NB4 (cell line): Measurements from ENCODE around the gene GABRG3.

Experiments
- CTCF ChIP-seq: IDR thresholded peaks from one replicate; pipeline ENCODE4 v1.5.1; 2012; ENCODE audit warnings: low read depth, low read length
- MYC ChIP-seq: IDR thresholded peaks from 2 replicates; pipeline ENCODE4 v1.6.1; 2011; ENCODE audit warnings: low read depth, low read length

DNA sequence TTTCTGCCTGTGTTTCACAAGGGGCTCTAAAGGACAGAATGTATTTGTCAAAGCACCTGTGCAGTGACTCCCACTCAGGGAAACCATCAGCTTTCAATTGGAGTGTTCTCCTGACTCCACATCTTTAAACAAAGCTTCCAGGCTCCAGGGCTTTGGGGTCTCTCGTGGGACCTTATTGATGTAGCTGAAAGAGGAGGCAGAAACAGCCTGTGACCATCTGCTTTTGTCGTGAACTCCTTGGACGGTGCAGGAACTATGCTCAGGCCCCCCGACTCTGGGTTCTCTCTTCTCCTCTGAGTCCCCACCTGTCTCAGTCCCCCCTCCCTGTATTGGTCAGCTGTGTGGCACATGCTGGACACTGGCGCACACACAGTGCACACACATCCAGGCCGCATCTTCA is 486.8 kb downstream of the GABRG3 start:
- TF ChIP-seq CTCF (no peak), MYC (no peak)
